ENCODE measurements around the gene HNRNPDL.

Gene HNRNPDL

DNA sequence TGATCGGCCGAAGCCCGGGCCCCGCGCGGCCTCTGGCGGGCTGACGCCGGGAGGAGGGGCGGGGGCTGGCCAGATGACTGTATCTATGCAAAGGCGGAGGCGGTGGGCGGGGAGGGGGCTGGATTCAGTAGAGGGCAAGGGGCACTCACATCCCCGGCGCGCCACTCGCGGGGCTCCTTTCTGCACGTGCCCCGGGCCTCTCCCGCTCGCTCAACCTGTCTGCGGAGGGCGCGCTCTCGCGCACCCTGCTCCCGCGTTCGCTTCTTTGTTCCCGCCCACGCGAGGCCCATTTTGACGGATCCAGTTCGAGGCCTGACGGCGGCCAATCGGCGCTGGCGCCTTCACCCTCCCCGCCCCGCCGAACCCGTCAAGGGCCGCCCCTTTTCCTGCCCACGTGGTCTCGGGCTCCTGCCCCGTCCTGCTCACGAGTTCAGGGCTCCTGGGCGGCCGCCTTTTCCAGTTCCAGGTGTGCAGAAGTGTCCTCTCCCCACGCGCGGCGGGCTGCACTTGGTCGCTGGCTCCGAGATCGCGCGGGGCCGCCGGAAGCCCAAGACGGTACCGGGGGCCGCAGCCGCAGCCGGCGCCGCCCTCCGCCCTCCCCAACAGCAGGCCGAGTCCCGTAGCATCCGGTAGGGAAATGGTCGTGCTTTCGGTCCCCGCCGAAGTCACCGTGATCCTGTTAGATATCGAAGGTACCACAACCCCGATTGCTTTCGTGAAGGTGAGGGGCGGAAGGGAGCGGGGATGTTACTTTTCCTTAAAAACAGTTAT lies at the start of gene HNRNPDL, which contains the start of gene ENOPH1 (continued):
- TF ChIP-seq PRDM2 (tag by site-specific recombination; IDR thresholded peaks at IDR 0.05; ENCODE audit: borderline replicate concordance) (no peak), GLI2 (tag by site-specific recombination; IDR thresholded peaks at IDR 0.05; ENCODE audit: borderline replicate concordance, low read depth) (no peak), PRDM1 (tag by site-specific recombination; IDR thresholded peaks at IDR 0.05) (no peak), ZNF37A (tag by site-specific recombination; IDR thresholded peaks at IDR 0.05) (no peak), ZNF558 (tag by site-specific recombination; IDR thresholded peaks at IDR 0.05) (no peak), ZNF596 (tag by site-specific recombination; IDR thresholded peaks at IDR 0.05) (0 out of 2 replicates have a peak, but pooled peaks have one; percentile 17), KLF7 (tag by site-specific recombination; IDR thresholded peaks at IDR 0.05; ENCODE audit: borderline replicate concordance) (no peak), FEZF1 (tag by site-specific recombination; IDR thresholded peaks at IDR 0.05) (peak; percentile 64), RBAK (tag by site-specific recombination; IDR thresholded peaks at IDR 0.05) (no peak), ZNF366 (tag by site-specific recombination; conservative IDR thresholded peaks at IDR 0.05) (peak; percentile 44), TRIM28 (IDR thresholded peaks at IDR 0.05; ENCODE audit: borderline replicate concordance, low read length) (no peak), ZFP3 (tag by site-specific recombination; IDR thresholded peaks at IDR 0.05; ENCODE audit: low read depth) (no peak), ZNF211 (tag by site-specific recombination; IDR thresholded peaks at IDR 0.05; ENCODE audit: low read depth) (no peak), TCF7L2 (IDR thresholded peaks at IDR 0.05; ENCODE audit: borderline replicate concordance, low read depth, low read length) (no peak), HOXC10 (CRISPR knock-in tag; IDR thresholded peaks at IDR 0.05) (no peak), ZBTB17 (tag by site-specific recombination; IDR thresholded peaks at IDR 0.05) (peak; percentile 72), ZNF335 (tag by site-specific recombination; conservative IDR thresholded peaks at IDR 0.05) (peak; percentile 87), ZNF19 (tag by site-specific recombination; IDR thresholded peaks at IDR 0.05; ENCODE audit: low read depth) (no peak), ZNF433 (tag by site-specific recombination; IDR thresholded peaks at IDR 0.05; ENCODE audit: low read depth) (no peak), ZNF544 (tag by site-specific recombination; IDR thresholded peaks at IDR 0.05) (no peak), SP7 (tag by site-specific recombination; IDR thresholded peaks at IDR 0.05) (peak; percentile 52; the same call in 1 of the 2 replicates), SP3 (tag by site-specific recombination; IDR thresholded peaks at IDR 0.05) (peak; percentile 87), KLF10 (tag by site-specific recombination; IDR thresholded peaks at IDR 0.05) (peak; percentile 99), HOXD13 (CRISPR knock-in tag; IDR thresholded peaks at IDR 0.05; ENCODE audit: borderline replicate concordance) (no peak), ZIC2 (tag by site-specific recombination; IDR thresholded peaks at IDR 0.05) (no peak), EGR2 (tag by site-specific recombination; IDR thresholded peaks at IDR 0.05; ENCODE audit: low read depth) (peak; percentile 49; the same call in 1 of the 2 replicates), ZNF423 (tag by site-specific recombination; IDR thresholded peaks at IDR 0.05) (no peak), ZNF24 (tag by site-specific recombination; IDR thresholded peaks at IDR 0.05) (no peak), ZNF555 (tag by site-specific recombination; conservative IDR thresholded peaks at IDR 0.05) (no peak), ZNF785 (tag by site-specific recombination; IDR thresholded peaks at IDR 0.05) (no peak)
- TF ChIP-seq, protein P1, sequence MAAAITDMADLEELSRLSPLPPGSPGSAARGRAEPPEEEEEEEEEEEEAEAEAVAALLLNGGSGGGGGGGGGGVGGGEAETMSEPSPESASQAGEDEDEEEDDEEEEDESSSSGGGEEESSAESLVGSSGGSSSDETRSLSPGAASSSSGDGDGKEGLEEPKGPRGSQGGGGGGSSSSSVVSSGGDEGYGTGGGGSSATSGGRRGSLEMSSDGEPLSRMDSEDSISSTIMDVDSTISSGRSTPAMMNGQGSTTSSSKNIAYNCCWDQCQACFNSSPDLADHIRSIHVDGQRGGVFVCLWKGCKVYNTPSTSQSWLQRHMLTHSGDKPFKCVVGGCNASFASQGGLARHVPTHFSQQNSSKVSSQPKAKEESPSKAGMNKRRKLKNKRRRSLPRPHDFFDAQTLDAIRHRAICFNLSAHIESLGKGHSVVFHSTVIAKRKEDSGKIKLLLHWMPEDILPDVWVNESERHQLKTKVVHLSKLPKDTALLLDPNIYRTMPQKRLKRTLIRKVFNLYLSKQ (tag by site-specific recombination; IDR thresholded peaks at IDR 0.05; ENCODE audit: borderline replicate concordance): no peak
- TF ChIP-seq, protein P2, sequence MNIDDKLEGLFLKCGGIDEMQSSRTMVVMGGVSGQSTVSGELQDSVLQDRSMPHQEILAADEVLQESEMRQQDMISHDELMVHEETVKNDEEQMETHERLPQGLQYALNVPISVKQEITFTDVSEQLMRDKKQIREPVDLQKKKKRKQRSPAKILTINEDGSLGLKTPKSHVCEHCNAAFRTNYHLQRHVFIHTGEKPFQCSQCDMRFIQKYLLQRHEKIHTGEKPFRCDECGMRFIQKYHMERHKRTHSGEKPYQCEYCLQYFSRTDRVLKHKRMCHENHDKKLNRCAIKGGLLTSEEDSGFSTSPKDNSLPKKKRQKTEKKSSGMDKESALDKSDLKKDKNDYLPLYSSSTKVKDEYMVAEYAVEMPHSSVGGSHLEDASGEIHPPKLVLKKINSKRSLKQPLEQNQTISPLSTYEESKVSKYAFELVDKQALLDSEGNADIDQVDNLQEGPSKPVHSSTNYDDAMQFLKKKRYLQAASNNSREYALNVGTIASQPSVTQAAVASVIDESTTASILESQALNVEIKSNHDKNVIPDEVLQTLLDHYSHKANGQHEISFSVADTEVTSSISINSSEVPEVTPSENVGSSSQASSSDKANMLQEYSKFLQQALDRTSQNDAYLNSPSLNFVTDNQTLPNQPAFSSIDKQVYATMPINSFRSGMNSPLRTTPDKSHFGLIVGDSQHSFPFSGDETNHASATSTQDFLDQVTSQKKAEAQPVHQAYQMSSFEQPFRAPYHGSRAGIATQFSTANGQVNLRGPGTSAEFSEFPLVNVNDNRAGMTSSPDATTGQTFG (tag by site-specific recombination; IDR thresholded peaks at IDR 0.05; ENCODE audit: borderline replicate concordance): no peak

All from HEK293 (cell line).